K562 (cell line): ENCODE results near the gene ZNF384. TPM values are rescaled to one million over a fixed set of nuclear protein-coding genes. Genes with fewer than 3 reads are reported as not detected.
A peak's percentile ranks its signal among the peaks of the same experiment; 100 is the strongest.

Experiments used
- CBFB ChIP-seq: sonication (generic); formaldehyde crosslinking; IDR thresholded peaks from 2 replicates; pipeline ENCODE4 v1.4.0; 2020; ENCODE audit warnings: mild to moderate bottlenecking, missing genetic modification reagents
- DEAF1 ChIP-seq: fragments of 450-650 bp; formaldehyde crosslinking; IDR thresholded peaks from 2 replicates; pipeline ENCODE4 v1.4.0; 2020; ENCODE audit warnings: mild to moderate bottlenecking, moderate library complexity
- E4F1 ChIP-seq: fragments of 250-450 bp; sonication (Bioruptor Pico); IDR thresholded peaks from 2 replicates; pipeline ENCODE4 v1.5.0; 2021; ENCODE audit warnings: mild to moderate bottlenecking, borderline replicate concordance
- ETS2 ChIP-seq: IDR thresholded peaks from 2 replicates; pipeline ENCODE4 v1.6.1; 2016; ENCODE audit warnings: borderline replicate concordance, missing genetic modification characterization, mild to moderate bottlenecking, moderate library complexity, missing compliant biosample characterization; ENCODE audit not compliant: poor library complexity, severe bottlenecking
- ETV6 ChIP-seq, 3 experiments: fragments of 150-350 bp in 1 of 3; sonication (generic) in 1 of 3; formaldehyde crosslinking in 1 of 3; IDR thresholded peaks; 2 replicates each; pipeline versions ENCODE4 v1.6.1 to v1.8.0; 2014 to 2022; ENCODE audit warnings: borderline replicate concordance in 2 of 3, low read depth in 2 of 3, antibody characterized with exemption in 1 of 3, low read length in 1 of 3, mild to moderate bottlenecking in 1 of 3, missing genetic modification reagents in 1 of 3
- GABPB2 ChIP-seq: fragments of 250-450 bp; sonication (Bioruptor Pico); conservative IDR thresholded peaks from 2 replicates; pipeline ENCODE4 v1.5.1; 2021; ENCODE audit warnings: mild to moderate bottlenecking
- HDAC6 ChIP-seq: IDR thresholded peaks from 2 replicates; pipeline ENCODE4 v1.6.1; 2012; ENCODE audit warnings: low read depth, mild to moderate bottlenecking, control low read depth, inconsistent platforms, low read length, moderate library complexity
- JUN ChIP-seq, 2 experiments: sonication (generic) in 1 of 2; formaldehyde crosslinking in 1 of 2; IDR thresholded peaks; 2 replicates each; pipeline versions ENCODE4 v1.6.1 to v1.8.0; 2012 to 2022; ENCODE audit warnings: borderline replicate concordance in 2 of 2, mild to moderate bottlenecking in 2 of 2, improper control_type of control experiment in 1 of 2, low read depth in 1 of 2, low read length in 1 of 2, missing genetic modification reagents in 1 of 2
- KLF16 ChIP-seq: IDR thresholded peaks from 2 replicates; pipeline ENCODE4 v1.6.1; 2016; ENCODE audit warnings: antibody characterized with exemption
- MED1 ChIP-seq: sonication (generic); formaldehyde crosslinking; IDR thresholded peaks from 2 replicates; pipeline ENCODE4 v1.8.1; 2023; ENCODE audit warnings: missing genetic modification reagents, borderline replicate concordance
- NELFE ChIP-seq: IDR thresholded peaks from 2 replicates; pipeline ENCODE4 v1.6.1; 2011; ENCODE audit warnings: mild to moderate bottlenecking; ENCODE audit not compliant: insufficient read depth, insufficient read length
- PTTG1 ChIP-seq: fragments of 450-650 bp; IDR thresholded peaks from 2 replicates; pipeline ENCODE4 v1.6.1; 2016; ENCODE audit warnings: low read depth, mild to moderate bottlenecking, missing genetic modification characterization, missing compliant biosample characterization
- SMARCA4 ChIP-seq: fragments of 450-650 bp; IDR thresholded peaks from 2 replicates; pipeline ENCODE4 v1.6.1; 2016
- SPI1 ChIP-seq: IDR thresholded peaks from 2 replicates; pipeline ENCODE4 v1.6.1; 2011; ENCODE audit warnings: low read depth, low read length, control low read depth, borderline replicate concordance
- SRSF7 ChIP-seq: fragments of 200-400 bp; formaldehyde crosslinking; optimal IDR thresholded peaks from 2 replicates; pipeline ENCODE3; 2017; ENCODE audit warnings: mild to moderate bottlenecking, low read depth, low read length
- TCF15 ChIP-seq: fragments of 250-450 bp; sonication (Bioruptor Pico); IDR thresholded peaks from 2 replicates; pipeline ENCODE4 v1.8.0; 2022; ENCODE audit warnings: moderate library complexity, mild to moderate bottlenecking, inconsistent platforms
- TCF3 ChIP-seq: sonication (generic); formaldehyde crosslinking; IDR thresholded peaks from 2 replicates; pipeline ENCODE4 v1.4.0; 2020; ENCODE audit warnings: mild to moderate bottlenecking, missing genetic modification reagents
- XRCC4 ChIP-seq: IDR thresholded peaks from one replicate; pipeline ENCODE4 v1.6.1; 2011; ENCODE audit not compliant: insufficient read depth, insufficient read length; ENCODE audit errors: extremely low read depth
- ZC3H4 ChIP-seq: sonication (generic); formaldehyde crosslinking; IDR thresholded peaks from 2 replicates; pipeline ENCODE4 v1.9.0; 2021; ENCODE audit warnings: missing genetic modification reagents, borderline replicate concordance
- ZFP36 ChIP-seq: fragments of 150-350 bp; IDR thresholded peaks from 2 replicates; pipeline ENCODE4 v1.6.1; 2018; ENCODE audit warnings: low read length, low read depth; ENCODE audit not compliant: partially characterized antibody
- ZNF121 ChIP-seq: sonication (generic); formaldehyde crosslinking; conservative IDR thresholded peaks from 2 replicates; pipeline ENCODE4 v1.8.0; 2022; ENCODE audit warnings: missing genetic modification reagents
- ZNF175 ChIP-seq: fragments of 200-800 bp; sonication (Bioruptor generic); IDR thresholded peaks from 2 replicates; pipeline ENCODE4 v1.6.1; 2016; ENCODE audit warnings: low read depth, mild to moderate bottlenecking, missing genetic modification characterization, missing compliant biosample characterization
- ZNF41 ChIP-seq: fragments of 250-450 bp; sonication (Bioruptor Pico); conservative IDR thresholded peaks from 2 replicates; pipeline ENCODE4 v1.4.0; 2020; ENCODE audit warnings: mild to moderate bottlenecking
- polyA plus RNA-seq, 8 experiments: library from polyadenylated mRNA; depleted of rRNA in 4 of 8; stranded (reverse) in 5 of 8; unstranded in 3 of 8; fragments of >200 nt; fragmentation: Nextera tagmentation in 2 of 8; fragmentation: Illumina TruSeq in 1 of 8; extraction: Ambion mirVana in 2 of 8; extraction: Trizol in 1 of 8; gene quantifications; 2 replicates each; pipeline versions ENCODE4 v1.2.1 to v1.2.3, GENCODE V29; 2011 to 2014; ENCODE audit warnings: inconsistent platforms in 1 of 8, missing spikeins in 1 of 8
- total RNA-seq, 7 experiments: library from RNA; depleted of rRNA in 6 of 7; stranded (reverse); fragments of >200 nt in 6 of 7; fragmentation: Illumina TruSeq in 2 of 7; extraction: Trizol in 2 of 7; gene quantifications; 2 replicates each; pipeline versions ENCODE4 v1.2.1 to v1.2.3, GENCODE V29; 2011 to 2021; ENCODE audit warnings: low replicate concordance in 1 of 7

The ZNF384 gene
- total and polyA plus RNA-seq, 9 of the 15 experiments (the other 6 are each of a cell fraction or from before 2014, with no cell fraction given) = 0.36 to 64.8 (median 21.3) TPM

GRCh38 chr12:6662906-6663742, 26.1 kb downstream of the ZNF384 start, which contains the start of gene ING4 (continued):
- TF ChIP-seq MED1 (CRISPR knock-in tag) = no peak
- TF ChIP-seq ZNF121 (CRISPR knock-in tag) = no peak
- TF ChIP-seq XRCC4 = no peak
- TF ChIP-seq PTTG1 (tag) = no peak
- peak; percentile 54; the same call in 1 of the 2 replicates for TF ChIP-seq SPI1
- no peak for TF ChIP-seq KLF16
- TF ChIP-seq NELFE = no peak
- no peak for TF ChIP-seq GABPB2
- TF ChIP-seq SMARCA4 = no peak
- TF ChIP-seq HDAC6 = no peak
- no peak for TF ChIP-seq ZFP36
- TF ChIP-seq DEAF1 (CRISPR knock-in tag) = no peak
- TF ChIP-seq ETS2 (tag) = no peak
- peak; percentile 90 for TF ChIP-seq JUN (IDR thresholded peaks at IDR 0.05; ENCODE audit: borderline replicate concordance, low read depth, low read length)
- no peak for TF ChIP-seq JUN (CRISPR knock-in tag; IDR thresholded peaks at IDR 0.05; ENCODE audit: borderline replicate concordance)
- no peak for TF ChIP-seq ZNF41 (CRISPR knock-in tag)
- TF ChIP-seq ZNF175 (CRISPR knock-in tag) = peak; percentile 81
- TF ChIP-seq E4F1 = no peak
- no peak for TF ChIP-seq ETV6 (IDR thresholded peaks at IDR 0.05; ENCODE audit: borderline replicate concordance in 1 of 2, low read depth in 2 of 2, low read length in 1 of 2)
- TF ChIP-seq ETV6 (CRISPR knock-in tag; IDR thresholded peaks at IDR 0.05; ENCODE audit: borderline replicate concordance) = no peak
- TF ChIP-seq TCF3 (CRISPR knock-in tag) = no peak; the same call in 1 of the 2 replicates
- TF ChIP-seq CBFB (CRISPR knock-in tag) = no peak
- no peak for TF ChIP-seq SRSF7
- TF ChIP-seq TCF15 = no peak
- TF ChIP-seq ZC3H4 (CRISPR knock-in tag) = no peak
